Duodenal mucosa (tissue), 2 donors: Measurements from ENCODE around the gene RASGEF1C.

Experiments used
- H3K27ac ChIP-seq: one replicate; pipeline ENCODE4 v1.7.0; 2013; ENCODE audit warnings: low read depth, low read length
- H3K27me3 ChIP-seq, 2 donors: one replicate each; pipeline ENCODE4 v1.7.0; 2013; ENCODE audit warnings: low read length in 2 of 2, control low read depth in 1 of 2; ENCODE audit not compliant: insufficient read depth in 2 of 2, control insufficient read depth in 1 of 2
- H3K36me3 ChIP-seq, 2 donors: one replicate each; pipeline ENCODE4 v1.7.0; 2013; ENCODE audit warnings: low read length in 2 of 2, control low read depth in 1 of 2; ENCODE audit not compliant: insufficient read depth in 2 of 2, control insufficient read depth in 1 of 2
- H3K4me1 ChIP-seq, 2 donors: one replicate each; pipeline ENCODE4 v1.7.0; 2013; ENCODE audit warnings: low read length in 2 of 2, control low read depth in 1 of 2; ENCODE audit not compliant: insufficient read depth in 2 of 2, control insufficient read depth in 1 of 2
- H3K4me3 ChIP-seq, 2 donors: one replicate each; pipeline ENCODE4 v1.7.0; 2013; ENCODE audit warnings: low read length in 2 of 2, low read depth in 1 of 2
- H3K9ac ChIP-seq, 2 donors: one replicate each; pipeline ENCODE4 v1.7.0; 2013; ENCODE audit warnings: low read length in 2 of 2, low read depth in 1 of 2
- H3K9me3 ChIP-seq, 2 donors: one replicate each; pipeline ENCODE4 v1.7.0; 2013; ENCODE audit warnings: low read length in 2 of 2, control low read depth in 1 of 2; ENCODE audit not compliant: control insufficient read depth in 1 of 2

Gene RASGEF1C

DNA sequence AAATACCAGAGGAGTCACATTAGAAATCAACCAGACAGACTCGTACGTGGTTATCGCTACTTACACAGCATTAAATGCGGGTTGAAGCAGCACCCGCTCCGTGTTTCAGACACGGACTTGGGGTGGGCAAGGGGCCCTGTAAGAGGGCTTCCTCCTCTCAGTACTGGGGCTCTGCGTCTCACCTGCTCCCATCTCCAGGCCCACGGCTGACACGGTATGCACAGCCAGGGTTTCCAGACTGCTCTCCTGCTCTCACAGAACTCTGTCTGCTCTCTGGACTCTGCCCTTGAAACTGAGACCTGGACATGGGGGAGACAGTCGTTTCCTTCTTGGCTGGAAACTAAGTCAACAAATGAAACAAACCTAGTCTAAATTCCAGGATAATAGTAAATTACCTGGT lies 24.7 kb upstream of the RASGEF1C start:
- Histone ChIP-seq H3K36me3 (peaks cover 13 to 59% of the 10 kb centered on the region in 2 donors), H3K9me3 (peaks cover 0 to 6% of the 10 kb centered on the region in 2 donors), H3K27ac (no peak overlapping the region), H3K9ac (no peak overlapping the region), H3K4me3 (no peak overlapping the region), H3K4me1 (no peaks in the 10 kb centered on the region), H3K27me3 (no peaks in the 10 kb centered on the region)

- no peak overlapping the region for H3K4me3 ChIP-seq
- peaks cover 2 to 25% of the 10 kb centered on the region in 2 donors for H3K36me3 ChIP-seq
- H3K9ac ChIP-seq = no peak overlapping the region
- H3K9me3 ChIP-seq = peaks cover 9 to 20% of the 10 kb centered on the region in 2 donors
- no peaks in the 10 kb centered on the region for H3K27me3 ChIP-seq
- no peaks in the 10 kb centered on the region for H3K4me1 ChIP-seq
- H3K27ac ChIP-seq = no peak overlapping the region
Measured at GRCh38 chr5:180230017-180230416, 21.0 kb upstream of the RASGEF1C start.

- H3K9ac ChIP-seq = no peak overlapping the region
- H3K27ac ChIP-seq = no peak overlapping the region
- peaks cover 44 to 46% of the 10 kb centered on the region in 2 donors for H3K9me3 ChIP-seq
- no peaks in the 10 kb centered on the region for H3K4me1 ChIP-seq
- H3K36me3 ChIP-seq = no peaks in the 10 kb centered on the region
- no peak overlapping the region for H3K4me3 ChIP-seq
- H3K27me3 ChIP-seq = no peaks in the 10 kb centered on the region
Measured at GRCh38 chr5:180222056-180222455, 13.0 kb upstream of the RASGEF1C start.

GRCh38 chr5:180217797-180218196 lies 8.8 kb upstream of the RASGEF1C start:
- Histone ChIP-seq H3K27ac (no peak overlapping the region), H3K9me3 (peaks cover 32 to 36% of the 10 kb centered on the region in 2 donors)

DNA sequence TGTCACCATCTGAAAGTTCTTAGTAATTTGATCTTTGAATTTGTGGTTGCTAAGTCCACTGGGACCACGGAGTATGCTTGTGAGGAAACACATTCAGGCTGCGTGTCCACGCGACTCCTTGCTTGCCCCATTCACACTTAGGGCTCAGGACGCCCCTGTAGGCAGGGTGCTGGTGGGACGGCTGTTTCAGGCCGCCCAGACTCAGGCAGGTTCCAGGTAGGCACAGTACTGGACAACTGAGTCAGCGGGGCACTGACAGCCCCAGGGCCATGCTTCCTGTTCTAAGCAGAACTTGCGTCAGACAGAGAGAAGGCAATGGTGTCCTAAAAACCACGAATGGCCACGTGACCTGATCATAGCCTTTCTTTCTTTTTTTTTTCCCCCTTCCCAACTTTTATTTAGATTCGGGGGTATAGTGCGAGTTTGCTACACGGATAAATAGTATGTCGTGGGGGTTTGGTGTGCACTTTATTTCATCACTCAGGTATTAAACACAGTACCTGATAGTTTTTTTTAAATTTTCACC lies 7.7 kb upstream of the RASGEF1C start:
- Histone ChIP-seq H3K9me3 (peaks cover 24 to 25% of the 10 kb centered on the region in 2 donors), H3K27ac (no peak overlapping the region)

More at GRCh38 chr5:180217797-180218196, 8.8 kb upstream of the RASGEF1C start:
- no peaks in the 10 kb centered on the region for H3K4me1 ChIP-seq
- H3K4me3 ChIP-seq = no peak overlapping the region
- no peak overlapping the region for H3K9ac ChIP-seq
- H3K27me3 ChIP-seq = peaks cover 0 to 5% of the 10 kb centered on the region in 2 donors
- H3K36me3 ChIP-seq = no peaks in the 10 kb centered on the region

GRCh38 chr5:180215783-180216630 lies 7.0 kb upstream of the RASGEF1C start:
- Histone ChIP-seq H3K4me3 (no peak overlapping the region), H3K9ac (no peak overlapping the region)

More for the DNA sequence above, 7.7 kb upstream of the RASGEF1C start:
- H3K4me3 ChIP-seq = no peak overlapping the region
- H3K36me3 ChIP-seq = no peaks in the 10 kb centered on the region
- no peaks in the 10 kb centered on the region for H3K4me1 ChIP-seq
- H3K9ac ChIP-seq = no peak overlapping the region
- peaks cover 0 to 5% of the 10 kb centered on the region in 2 donors for H3K27me3 ChIP-seq

DNA sequence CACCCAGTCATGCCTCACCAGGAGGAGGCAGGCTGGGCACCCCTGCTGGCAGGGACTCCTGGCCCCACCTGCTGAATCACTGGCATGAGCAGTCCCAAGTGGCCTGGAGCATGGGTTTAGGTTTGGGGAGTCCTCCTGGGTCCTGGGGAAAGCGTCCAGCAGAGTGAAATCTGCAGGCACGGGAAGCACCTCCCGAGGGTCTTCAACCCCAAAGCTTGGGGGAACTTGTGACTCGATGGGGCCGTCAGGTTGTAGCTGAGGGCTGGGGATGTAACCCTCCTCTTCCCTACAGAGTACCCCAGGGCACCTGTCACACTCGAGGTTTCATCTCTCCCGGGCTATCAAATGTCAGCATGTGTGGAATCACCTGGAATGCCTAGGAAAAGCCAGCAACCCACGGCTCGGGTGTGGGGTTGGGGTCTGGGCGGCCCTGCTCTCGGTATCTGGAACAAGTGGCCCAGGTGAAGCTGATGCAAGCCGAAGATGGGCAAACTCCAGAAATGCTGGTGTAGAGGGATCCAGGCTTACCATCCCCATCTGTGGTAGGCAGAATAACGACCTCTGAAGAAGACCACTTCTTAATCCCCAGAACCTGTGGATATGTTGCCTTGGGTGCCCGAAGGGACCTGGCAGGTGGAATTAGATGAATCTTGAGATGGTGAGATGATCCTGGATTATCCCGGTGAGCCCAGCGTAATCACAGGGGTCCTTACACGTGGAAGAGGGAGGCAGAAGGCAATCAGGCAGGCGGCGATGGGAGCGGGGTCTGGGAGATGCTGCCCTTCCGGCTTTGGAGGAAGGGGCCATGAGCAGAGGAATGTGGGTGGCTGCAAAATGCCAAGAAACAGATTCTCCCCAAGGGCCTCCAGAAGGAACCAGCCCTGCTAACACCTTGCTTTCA lies 6.1 kb upstream of the RASGEF1C start:
- Histone ChIP-seq H3K36me3 (no peaks in the 10 kb centered on the region), H3K27me3 (peaks cover 0 to 5% of the 10 kb centered on the region in 2 donors), H3K27ac (no peak overlapping the region), H3K9me3 (peaks cover 13 to 16% of the 10 kb centered on the region in 2 donors), H3K4me1 (no peaks in the 10 kb centered on the region), H3K9ac (no peak overlapping the region), H3K4me3 (no peak overlapping the region)

More at GRCh38 chr5:180215783-180216630, 7.0 kb upstream of the RASGEF1C start:
- H3K9me3 ChIP-seq = peaks cover 22 to 24% of the 10 kb centered on the region in 2 donors
- no peaks in the 10 kb centered on the region for H3K36me3 ChIP-seq
- no peak overlapping the region for H3K27ac ChIP-seq
- H3K27me3 ChIP-seq = peaks cover 0 to 5% of the 10 kb centered on the region in 2 donors
- no peaks in the 10 kb centered on the region for H3K4me1 ChIP-seq

DNA sequence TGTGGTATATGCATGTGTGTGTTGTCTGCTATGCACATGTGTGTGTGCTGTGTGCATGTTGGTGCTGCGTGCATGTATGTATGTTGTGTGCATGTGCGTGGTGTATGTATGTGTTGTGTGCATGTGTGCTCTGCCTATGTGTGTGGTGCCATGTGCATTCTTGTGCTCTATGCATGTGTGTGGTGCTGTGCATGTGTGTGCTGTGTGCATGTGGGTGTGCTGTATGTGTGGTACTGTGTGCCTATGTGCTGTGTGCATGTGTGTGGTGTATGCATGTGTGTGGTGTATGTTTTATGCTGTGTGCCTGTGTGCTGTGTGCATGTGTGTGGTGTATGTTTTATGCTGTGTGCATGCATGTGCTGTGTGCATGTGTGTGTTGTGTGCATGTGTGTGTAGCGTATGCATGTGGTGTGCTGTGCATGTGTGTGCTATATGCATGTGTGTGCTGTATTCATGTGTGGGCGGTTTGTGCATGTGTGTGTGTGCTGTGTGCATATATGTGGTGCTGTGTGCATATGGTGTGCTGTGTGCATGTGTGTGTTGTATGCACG lies 4.7 kb upstream of the RASGEF1C start:
- Histone ChIP-seq H3K9ac (no peak overlapping the region), H3K36me3 (no peaks in the 10 kb centered on the region), H3K9me3 (peaks cover 6 to 9% of the 10 kb centered on the region in 2 donors), H3K27me3 (peaks cover 0 to 5% of the 10 kb centered on the region in 2 donors), H3K4me1 (no peaks in the 10 kb centered on the region), H3K27ac (no peak overlapping the region), H3K4me3 (no peak overlapping the region)

GRCh38 chr5:180213256-180213600 lies 4.2 kb upstream of the RASGEF1C start:
- H3K27me3 ChIP-seq = peaks cover 3 to 7% of the 10 kb centered on the region in 2 donors

More at GRCh38 chr5:180213256-180213600, 4.2 kb upstream of the RASGEF1C start:
- no peak overlapping the region for H3K27ac ChIP-seq
- H3K9me3 ChIP-seq = peaks cover 6 to 9% of the 10 kb centered on the region in 2 donors
- peaks cover 3% of the 10 kb centered on the region in 2 donors for H3K4me1 ChIP-seq
- no peak overlapping the region for H3K9ac ChIP-seq
- no peaks in the 10 kb centered on the region for H3K36me3 ChIP-seq
- no peak overlapping the region for H3K4me3 ChIP-seq
